Nephron progenitor cell (in vitro differentiated cells): ENCODE data around the gene ATP5MC3.

ENCODE experiments used
- DNase-seq: peaks from one replicate; pipeline ENCODE4 v3.0.0; 2021
- H3K27ac Mint-ChIP-seq: 2 replicates; pipeline ENCODE4 v1.8.0; 2021; ENCODE audit warnings: mild to moderate bottlenecking, moderate library complexity, mixed read lengths
- H3K27me3 Mint-ChIP-seq: 2 replicates; pipeline ENCODE4 v1.8.0; 2021; ENCODE audit warnings: mild to moderate bottlenecking, low read depth, mixed read lengths; ENCODE audit not compliant: poor library complexity
- H3K36me3 Mint-ChIP-seq: 2 replicates; pipeline ENCODE4 v1.8.0; 2021; ENCODE audit warnings: low read depth, mixed read lengths
- H3K4me1 Mint-ChIP-seq: 2 replicates; pipeline ENCODE4 v1.8.0; 2021; ENCODE audit warnings: mixed read lengths
- H3K4me3 Mint-ChIP-seq: 2 replicates; pipeline ENCODE4 v1.8.0; 2021; ENCODE audit warnings: mild to moderate bottlenecking, moderate library complexity, mixed read lengths
- H3K9me3 Mint-ChIP-seq: 2 replicates; pipeline ENCODE4 v1.8.0; 2021; ENCODE audit warnings: mild to moderate bottlenecking, moderate library complexity, mixed read lengths
- CTCF ChIP-seq: fragments of 200-600 bp; sonication (generic); IDR thresholded peaks from 2 replicates; pipeline ENCODE4 v1.5.0; 2021; ENCODE audit warnings: antibody characterized with exemption

The ATP5MC3 gene

GRCh38 chr2:175137793-175138192 is 43.7 kb downstream of the ATP5MC3 start:
- Mint-ChIP-seq H3K9me3 (peaks cover 4% of the 10 kb centered on the region), H3K4me3 (no peak overlapping the region), H3K4me1 (no peaks in the 10 kb centered on the region), H3K36me3 (peaks cover 84% of the 10 kb centered on the region), H3K27me3 (no peaks in the 10 kb centered on the region), H3K27ac (peak overlapping the region; percentile 77)
- TF ChIP-seq CTCF = no peak
- DNase-seq = no peak

GRCh38 chr2:175136334-175137215 is 44.9 kb downstream of the ATP5MC3 start:
- no peak for DNase-seq
- Mint-ChIP-seq H3K9me3 (no peaks in the 10 kb centered on the region), H3K4me1 (no peaks in the 10 kb centered on the region), H3K36me3 (peaks cover 81% of the 10 kb centered on the region), H3K27ac (no peak overlapping the region), H3K4me3 (no peak overlapping the region), H3K27me3 (no peaks in the 10 kb centered on the region)
- no peak for TF ChIP-seq CTCF

GRCh38 chr2:175135862-175136261 is 45.6 kb downstream of the ATP5MC3 start:
- Mint-ChIP-seq H3K9me3 (no peaks in the 10 kb centered on the region), H3K4me1 (no peaks in the 10 kb centered on the region), H3K27me3 (no peaks in the 10 kb centered on the region), H3K4me3 (no peak overlapping the region), H3K36me3 (peaks cover 81% of the 10 kb centered on the region), H3K27ac (no peak overlapping the region)
- DNase-seq = no peak
- no peak for TF ChIP-seq CTCF

DNA sequence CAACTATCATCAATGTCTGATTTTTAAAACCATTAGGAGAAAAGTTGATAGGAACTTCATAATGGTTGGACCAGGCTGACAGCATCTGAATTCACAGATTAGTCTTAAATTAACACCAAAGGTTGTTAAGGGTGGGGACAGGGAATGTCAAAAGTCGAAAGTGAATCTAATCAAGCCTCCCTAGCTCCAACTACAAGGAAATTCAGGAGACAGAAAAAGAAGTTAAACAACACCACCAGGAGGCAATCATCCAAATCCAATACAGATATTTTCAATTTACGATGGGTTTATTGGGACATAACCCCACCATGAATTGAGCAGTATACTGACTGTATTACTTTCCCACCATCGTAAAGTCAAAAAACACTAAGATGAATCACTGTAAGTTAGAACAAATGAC is 46.3 kb downstream of the ATP5MC3 start:
- Mint-ChIP-seq H3K27ac (peak overlapping the region; percentile 67), H3K36me3 (peaks cover 86% of the 10 kb centered on the region), H3K27me3 (no peaks in the 10 kb centered on the region), H3K4me1 (no peaks in the 10 kb centered on the region), H3K4me3 (no peak overlapping the region), H3K9me3 (no peaks in the 10 kb centered on the region)
- TF ChIP-seq CTCF = no peak
- no peak for DNase-seq

- peaks cover 81% of the 10 kb centered on the region for H3K36me3 Mint-ChIP-seq
These were observed 50.3 kb downstream of the ATP5MC3 start for GRCh38 chr2:175131252-175131651.

More at GRCh38 chr2:175131252-175131651, 50.3 kb downstream of the ATP5MC3 start:
- Mint-ChIP-seq H3K27ac (no peak overlapping the region), H3K4me1 (no peaks in the 10 kb centered on the region), H3K9me3 (peaks cover 4% of the 10 kb centered on the region), H3K27me3 (no peaks in the 10 kb centered on the region), H3K4me3 (no peak overlapping the region)
- no peak for TF ChIP-seq CTCF
- no peak for DNase-seq
